Esophagus squamous epithelium (tissue), 4 donors: ENCODE data around the gene SPDYE2.
"Not testable (repeated sequence)": the region's sequence is repeated elsewhere in the genome, so short reads cannot be mapped to it uniquely, and the experiment has no call there.

Experiments
- POLR2A ChIP-seq, 4 donors: fragments of 450-650 bp; IDR thresholded peaks; one replicate each; pipeline ENCODE4 v1.6.1; 2017; ENCODE audit warnings: antibody characterized with exemption in 4 of 4, mild to moderate bottlenecking in 4 of 4, moderate library complexity in 3 of 4
- TF ChIP-seq, protein P1 (sequence below), 6 experiments: fragments of 450-650 bp in 4 of 6; fragments of 200-600 bp in 2 of 6; sonication (generic) in 2 of 6; IDR thresholded peaks; one replicate each; pipeline ENCODE4 v1.5.1; 2016 to 2019; ENCODE audit warnings: antibody characterized with exemption in 6 of 6, mild to moderate bottlenecking in 4 of 6, moderate library complexity in 4 of 6

DNA sequence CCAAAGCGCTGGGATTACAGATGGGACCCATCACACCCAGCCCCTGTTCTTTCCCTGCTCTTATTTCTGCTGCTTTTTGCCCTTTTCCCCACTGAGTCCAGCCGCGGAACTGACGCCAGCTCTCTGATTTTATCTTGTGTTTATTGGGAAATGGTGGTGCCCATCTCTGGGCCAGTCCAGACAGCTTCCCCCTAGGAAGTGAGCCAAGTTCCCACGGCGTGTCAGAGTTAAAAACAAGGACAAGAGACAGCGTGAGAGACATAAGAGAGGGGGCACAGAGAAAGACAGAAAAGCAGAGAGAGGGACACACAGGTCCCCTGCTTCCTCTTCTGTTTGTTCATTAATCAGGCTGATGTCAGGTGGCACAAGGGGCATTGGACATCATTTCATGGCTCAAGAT, 19.4 kb upstream of the SPDYE2 start:
- TF ChIP-seq, protein P1, sequence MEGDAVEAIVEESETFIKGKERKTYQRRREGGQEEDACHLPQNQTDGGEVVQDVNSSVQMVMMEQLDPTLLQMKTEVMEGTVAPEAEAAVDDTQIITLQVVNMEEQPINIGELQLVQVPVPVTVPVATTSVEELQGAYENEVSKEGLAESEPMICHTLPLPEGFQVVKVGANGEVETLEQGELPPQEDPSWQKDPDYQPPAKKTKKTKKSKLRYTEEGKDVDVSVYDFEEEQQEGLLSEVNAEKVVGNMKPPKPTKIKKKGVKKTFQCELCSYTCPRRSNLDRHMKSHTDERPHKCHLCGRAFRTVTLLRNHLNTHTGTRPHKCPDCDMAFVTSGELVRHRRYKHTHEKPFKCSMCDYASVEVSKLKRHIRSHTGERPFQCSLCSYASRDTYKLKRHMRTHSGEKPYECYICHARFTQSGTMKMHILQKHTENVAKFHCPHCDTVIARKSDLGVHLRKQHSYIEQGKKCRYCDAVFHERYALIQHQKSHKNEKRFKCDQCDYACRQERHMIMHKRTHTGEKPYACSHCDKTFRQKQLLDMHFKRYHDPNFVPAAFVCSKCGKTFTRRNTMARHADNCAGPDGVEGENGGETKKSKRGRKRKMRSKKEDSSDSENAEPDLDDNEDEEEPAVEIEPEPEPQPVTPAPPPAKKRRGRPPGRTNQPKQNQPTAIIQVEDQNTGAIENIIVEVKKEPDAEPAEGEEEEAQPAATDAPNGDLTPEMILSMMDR (IDR thresholded peaks at IDR 0.05): not testable (repeated sequence)
- TF ChIP-seq POLR2A (IDR thresholded peaks at IDR 0.05): not testable (repeated sequence)
